Stimulated activated CD8-positive, alpha-beta memory T cell treated with anti-CD3 and anti-CD28 coated beads, Interleukin-4, amount 100 ng/mL, for 1 hour (primary cell): ENCODE measurements around the gene CTLA4.

Experiments used
- DNase-seq, 2 donors: peaks; one replicate each; pipeline ENCODE4 v3.0.0-alpha.2; 2020; ENCODE audit warnings: low read depth in 2 of 2, low spot score in 1 of 2

CTLA4 gene

DNA sequence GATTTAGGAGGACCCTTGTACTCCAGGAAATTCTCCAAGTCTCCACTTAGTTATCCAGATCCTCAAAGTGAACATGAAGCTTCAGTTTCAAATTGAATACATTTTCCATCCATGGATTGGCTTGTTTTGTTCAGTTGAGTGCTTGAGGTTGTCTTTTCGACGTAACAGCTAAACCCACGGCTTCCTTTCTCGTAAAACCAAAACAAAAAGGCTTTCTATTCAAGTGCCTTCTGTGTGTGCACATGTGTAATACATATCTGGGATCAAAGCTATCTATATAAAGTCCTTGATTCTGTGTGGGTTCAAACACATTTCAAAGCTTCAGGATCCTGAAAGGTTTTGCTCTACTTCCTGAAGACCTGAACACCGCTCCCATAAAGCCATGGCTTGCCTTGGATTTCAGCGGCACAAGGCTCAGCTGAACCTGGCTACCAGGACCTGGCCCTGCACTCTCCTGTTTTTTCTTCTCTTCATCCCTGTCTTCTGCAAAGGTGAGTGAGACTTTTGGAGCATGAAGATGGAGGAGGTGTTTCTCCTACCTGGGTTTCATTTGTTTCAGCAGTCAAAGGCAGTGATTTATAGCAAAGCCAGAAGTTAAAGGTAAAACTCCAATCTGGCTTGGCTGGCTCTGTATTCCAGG lies at the start of gene CTLA4:
Gene CTLA4, plus strand, starts transcription at position 211 of the 640 bp plus-strand sequence. Its CDS starts 172 bp downstream, at position 383.
- DNase-seq, result no peak

DNA sequence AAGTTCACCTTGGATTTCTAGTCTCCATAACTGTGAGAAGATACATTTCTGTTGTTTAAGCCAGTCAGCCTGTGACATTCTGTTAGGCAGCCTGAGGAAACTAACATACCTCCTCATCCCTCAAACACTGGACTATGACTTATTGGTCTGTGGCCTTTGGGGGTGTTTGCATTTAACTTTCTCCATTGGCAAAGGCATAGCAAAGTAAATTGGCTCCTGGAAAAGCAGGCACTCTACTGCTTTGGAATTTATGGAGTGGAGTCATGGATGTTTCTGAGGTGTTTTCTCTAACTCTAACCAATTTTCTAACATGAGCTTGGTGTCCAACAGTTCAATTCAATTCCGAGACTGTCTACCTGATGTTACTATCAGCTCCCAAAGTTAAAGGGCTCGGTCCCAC lies 48.9 kb upstream of the CTLA4 start:
- no peak for DNase-seq

DNA sequence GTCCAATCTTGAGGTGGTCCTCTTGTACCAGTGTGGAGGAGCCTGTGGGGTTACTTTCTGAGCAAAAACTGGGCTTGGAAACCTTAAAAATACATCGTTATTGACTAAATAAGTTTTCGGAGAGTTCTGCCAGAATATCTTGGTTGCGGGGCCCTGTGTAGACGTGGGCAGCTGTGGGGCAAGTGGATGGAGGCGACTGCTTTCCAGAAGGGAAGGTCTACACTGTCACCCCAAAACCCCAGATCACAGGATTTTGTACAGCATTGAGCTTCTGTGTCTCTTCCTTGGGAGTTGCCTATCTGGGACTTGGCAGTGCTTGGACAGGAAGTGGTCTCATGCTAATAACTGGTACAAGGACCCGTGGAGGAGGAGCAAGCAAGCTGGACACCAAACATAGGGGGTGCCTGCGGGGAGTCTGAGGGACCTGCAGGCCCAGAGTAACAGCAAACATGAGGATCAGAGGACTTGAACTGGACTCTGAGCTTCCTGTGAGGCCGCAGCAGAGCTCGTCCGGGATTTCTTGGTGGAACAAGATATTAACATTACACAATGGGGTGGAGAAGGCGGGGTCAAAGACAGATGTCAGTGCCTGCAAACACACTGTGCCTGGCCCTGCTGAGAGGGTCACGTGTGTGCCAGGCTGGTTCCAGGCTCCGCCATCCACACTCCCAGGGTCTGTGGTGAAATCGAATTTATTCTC lies 48.0 kb upstream of the CTLA4 start:
- DNase-seq, result no peak

DNA sequence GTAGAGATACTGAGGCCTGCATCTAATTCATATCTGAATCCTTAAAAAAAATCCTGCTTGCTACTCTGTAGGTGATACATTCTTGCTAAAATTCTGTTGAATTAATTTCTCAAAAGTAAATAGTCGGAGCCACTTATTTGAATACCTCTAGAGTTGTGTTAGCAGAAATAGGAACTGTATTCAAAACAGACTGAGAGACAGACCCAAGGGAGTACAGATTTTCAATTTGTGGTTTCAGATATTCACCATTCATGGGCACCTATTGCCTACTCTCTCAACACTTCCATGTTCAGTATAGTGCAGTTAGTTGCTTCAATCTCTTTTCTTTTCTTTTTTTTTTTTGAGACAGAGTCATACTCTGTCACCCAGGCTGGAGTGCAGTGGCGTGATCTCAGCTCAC lies 46.6 kb upstream of the CTLA4 start:
- no peak for DNase-seq

DNA sequence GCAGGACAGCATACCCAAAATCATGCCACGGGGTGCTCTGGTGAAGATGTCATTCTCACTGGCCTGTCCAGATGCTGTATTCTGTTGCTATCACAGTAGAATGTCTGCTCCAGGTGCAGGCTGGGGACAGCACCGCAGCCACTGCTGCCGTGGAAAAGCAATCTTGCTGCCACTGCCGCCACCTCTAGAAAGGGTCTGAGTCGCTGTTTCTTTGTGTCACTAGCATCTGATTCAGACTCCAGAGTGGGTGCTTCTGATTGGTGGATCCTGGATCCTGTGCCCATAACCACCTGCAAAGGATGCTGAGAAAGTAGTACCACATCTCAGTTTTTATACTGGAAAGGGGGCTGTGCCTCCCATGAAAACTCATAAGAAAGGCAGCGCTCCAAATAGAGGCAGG lies 45.3 kb upstream of the CTLA4 start:
- DNase-seq, result no peak

DNA sequence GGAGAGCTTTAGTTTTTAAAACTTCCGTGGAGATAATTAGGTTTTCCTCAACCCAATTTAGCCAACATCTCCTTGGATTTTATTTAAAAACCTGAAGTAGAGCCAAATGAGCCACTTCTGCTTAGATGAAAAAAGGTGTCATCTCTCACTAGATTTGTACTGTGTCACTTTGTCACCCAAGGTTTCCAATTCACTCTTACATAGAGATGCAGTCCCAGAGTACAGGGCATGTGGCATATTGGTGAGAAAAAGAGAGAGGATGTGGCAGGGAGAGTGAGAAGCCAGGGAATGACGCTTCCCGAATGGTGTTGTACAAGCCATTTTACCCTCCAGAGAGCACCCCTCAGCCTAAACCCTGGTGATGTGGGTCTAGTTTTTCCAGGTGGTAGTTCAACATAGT lies 44.4 kb upstream of the CTLA4 start:
- DNase-seq, result no peak

DNA sequence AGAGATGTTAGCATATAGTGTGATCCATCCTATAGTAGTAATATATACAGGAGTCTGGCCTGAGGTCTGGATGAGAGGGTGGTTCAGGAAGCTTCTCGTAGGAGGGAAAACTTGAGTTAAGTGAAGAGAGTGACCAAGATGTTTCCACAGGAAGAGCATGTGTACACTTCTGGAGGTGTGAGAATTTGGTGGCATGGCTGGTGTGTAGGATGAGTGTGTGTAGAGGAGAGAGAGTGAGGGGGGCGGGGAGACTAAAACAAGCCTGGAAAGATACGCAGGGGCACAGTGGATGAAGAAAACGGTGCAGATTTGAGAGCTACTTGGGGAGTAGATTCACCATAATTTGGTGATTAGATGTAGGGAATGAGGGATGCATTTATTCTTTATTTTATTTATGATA lies 43.5 kb upstream of the CTLA4 start:
- DNase-seq, result no peak

DNA sequence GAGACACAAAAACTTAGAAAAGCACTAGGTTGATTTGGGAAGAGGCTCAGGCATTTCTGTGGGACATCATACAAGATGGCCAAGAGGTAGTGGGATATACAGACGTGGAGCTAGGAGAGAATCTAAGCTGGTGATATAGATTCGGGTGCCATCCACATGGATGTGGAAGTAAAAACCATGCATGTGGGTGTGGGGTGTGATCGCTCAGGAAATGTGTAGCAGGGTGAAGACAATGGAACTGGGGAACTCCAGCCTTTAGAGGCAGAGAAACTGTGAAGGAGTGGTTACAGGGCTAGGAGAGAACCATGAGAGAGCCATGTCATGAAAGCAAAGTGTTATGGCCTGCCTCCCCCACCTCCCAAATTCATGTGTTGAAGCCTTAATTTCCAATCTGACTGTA lies 43.0 kb upstream of the CTLA4 start:
- DNase-seq, result no peak

DNA sequence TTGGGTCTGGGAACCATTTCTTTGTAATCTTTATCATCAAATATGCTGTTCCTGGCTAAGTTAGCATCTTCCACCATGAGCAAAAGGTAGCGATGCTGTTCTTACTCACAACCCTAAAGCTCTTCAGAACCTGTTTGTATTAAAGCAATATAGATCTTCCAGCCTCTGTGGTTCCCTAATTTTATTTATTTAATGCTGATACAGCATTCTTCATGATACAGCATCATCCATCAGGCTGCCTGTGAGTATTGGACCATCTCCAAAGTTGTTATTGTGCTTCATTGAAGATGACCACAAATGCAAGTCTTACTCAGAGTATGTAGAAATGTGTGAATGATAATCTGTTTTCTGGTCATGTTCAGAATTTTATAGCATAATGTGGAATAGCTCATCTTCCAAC lies 40.9 kb upstream of the CTLA4 start:
- DNase-seq, result no peak

DNA sequence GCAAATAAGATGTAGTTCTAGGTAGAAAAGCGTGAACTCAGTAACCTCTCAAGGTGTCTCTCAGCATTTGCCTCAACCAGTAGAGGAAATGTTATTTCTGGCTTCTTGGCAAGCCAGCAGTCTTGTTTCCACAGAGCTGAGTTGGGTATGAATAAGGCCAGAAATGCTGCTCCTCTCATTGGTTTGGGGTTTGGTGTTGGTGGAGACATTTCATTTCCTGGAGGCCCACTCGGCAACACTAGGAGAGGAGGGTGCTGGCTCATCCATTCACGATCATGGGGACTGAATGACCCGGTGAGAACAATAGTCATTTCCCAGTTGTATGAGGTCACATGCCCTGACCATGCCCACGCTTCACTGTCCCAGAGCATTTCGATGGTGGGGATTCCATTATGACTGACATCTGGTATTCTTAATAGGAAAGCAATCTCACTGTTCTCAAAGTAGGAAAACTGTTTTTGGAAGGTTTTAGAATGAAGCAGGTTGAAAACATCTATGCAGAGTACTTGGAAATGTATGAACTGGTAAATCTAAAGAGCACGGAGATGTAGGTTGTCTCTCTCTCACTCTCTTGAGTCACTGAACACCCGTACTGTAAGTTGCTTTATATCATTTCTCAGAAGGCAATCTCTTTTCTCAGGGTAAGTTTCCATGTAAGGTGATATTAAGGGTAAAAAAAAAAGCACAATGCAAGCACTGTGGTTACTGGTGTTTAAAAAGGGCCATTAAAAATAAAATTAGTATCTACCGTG lies 37.1 kb upstream of the CTLA4 start:
- no peak for DNase-seq

DNA sequence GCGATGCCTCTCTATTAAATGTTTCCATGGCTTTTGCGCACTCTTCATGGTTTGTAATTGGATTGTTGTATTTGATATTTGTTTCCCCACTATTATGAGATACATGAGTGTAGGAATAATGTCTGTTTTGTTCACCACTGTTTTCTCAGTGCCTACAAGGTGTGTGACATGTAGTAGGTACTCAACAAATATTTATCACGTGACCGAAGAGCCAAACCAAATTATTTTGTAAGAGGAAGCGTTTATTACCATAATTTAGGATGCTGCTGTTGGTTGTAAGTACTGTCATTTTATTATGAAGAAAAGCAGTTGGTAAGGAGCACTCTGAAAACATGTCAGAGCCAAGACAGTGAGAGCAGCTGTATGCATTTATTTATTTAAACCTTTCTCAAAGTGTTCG lies 32.2 kb upstream of the CTLA4 start:
- no peak for DNase-seq

DNA sequence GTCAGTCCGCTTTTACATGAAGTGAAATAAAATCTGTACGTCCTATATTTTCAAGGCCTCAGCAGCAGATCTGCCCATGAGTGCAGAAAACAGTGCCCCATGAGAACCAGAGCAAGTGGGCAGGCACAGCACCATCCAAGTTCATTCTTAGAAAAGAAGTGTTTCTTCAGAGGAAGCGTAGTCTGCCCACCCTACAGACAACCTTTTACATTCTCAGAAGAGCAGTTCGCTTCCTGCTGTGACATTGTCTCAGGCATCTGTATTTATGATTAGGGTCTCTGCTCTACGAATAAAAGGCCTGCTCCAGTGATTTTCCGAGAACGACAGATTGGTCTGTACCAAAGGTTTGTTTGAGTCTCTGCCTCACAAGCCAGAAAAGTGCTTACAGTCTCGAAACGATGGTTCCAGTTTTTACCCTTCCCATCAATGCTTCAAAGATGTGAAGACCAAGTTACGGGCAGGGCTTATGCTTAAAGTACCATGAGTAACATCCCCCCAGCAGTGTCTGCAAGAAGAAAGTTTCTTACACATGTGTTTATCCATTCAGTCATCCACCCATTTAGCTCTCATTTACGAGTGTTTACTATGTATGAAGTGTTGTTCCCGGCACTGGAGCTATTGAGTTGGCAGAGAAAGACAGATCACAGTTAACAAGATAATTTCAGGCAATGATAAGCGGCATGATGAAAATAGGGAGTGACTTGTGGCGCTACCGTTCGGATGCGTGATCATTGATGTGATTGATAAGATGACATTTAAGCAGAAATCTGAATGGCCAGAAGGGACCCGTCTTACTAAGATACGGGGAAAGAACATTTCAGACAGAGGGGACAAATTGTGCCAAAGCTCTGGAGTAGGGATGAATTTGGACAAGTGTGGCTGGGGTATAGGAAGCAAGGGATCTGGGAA lies 31.4 kb upstream of the CTLA4 start:
- DNase-seq, result no peak

DNA sequence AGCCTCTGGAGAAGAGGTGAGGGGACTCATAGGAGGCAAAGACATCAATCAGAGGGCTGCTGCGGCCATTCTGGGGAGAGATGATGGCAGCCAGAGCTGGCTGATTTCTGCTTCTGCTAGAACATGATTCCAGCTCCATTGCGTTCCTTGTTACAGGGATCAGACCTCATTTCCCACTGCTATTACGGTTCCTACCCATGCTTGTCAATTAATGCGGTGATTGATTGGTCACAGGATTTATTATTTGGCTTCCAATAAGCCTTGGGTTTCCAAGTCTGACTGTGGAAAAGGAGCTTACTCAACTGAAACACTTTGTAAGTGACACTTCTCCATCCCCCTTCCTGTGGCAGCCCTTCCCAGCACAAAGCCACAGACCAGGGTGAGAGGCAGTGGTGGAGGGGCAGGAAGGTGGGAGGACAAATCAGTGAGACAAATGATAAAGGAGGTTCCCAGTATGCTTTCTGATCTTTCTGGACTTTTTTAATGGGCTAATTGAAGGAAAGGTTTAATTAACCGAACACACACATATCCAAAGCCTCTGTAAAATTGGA lies 26.8 kb upstream of the CTLA4 start:
- DNase-seq, result no peak

DNA sequence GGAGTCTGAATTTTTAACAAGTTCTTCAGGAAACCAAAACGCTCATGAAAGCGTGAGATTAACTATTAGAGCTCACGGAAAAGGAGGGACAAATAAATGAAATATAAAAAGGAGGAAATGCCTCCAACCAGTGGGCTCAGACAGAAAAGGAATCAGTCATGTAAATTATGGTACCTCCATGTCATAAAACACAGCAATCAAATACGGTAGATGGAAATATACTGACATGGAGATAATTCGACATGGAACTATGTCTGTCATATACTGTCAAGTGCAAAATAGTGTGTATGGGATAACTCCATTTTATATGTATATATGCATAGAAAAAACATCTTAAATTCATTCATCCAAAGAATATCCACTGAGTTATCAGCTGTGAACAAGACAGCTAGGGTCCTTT lies 25.9 kb upstream of the CTLA4 start:
- DNase-seq, result no peak

DNA sequence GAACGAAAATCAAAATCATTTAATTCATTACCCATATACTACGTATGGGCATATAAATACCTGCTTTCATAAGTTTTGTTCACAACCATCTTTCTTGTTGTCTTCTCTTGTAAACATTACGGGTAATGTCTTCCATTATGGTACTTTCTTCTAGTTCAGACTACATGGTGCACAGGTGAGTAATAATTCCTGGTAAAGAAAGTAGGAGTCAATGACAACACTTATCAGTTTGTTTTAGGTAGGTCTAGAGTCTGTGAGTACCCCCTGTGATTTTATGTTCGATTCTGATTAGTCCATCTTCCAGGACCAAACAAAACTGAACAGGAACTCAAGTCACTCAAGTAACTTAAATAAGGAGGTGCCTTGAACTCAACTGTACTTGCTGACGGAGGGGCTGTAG lies 25.2 kb upstream of the CTLA4 start:
- DNase-seq, result no peak

DNA sequence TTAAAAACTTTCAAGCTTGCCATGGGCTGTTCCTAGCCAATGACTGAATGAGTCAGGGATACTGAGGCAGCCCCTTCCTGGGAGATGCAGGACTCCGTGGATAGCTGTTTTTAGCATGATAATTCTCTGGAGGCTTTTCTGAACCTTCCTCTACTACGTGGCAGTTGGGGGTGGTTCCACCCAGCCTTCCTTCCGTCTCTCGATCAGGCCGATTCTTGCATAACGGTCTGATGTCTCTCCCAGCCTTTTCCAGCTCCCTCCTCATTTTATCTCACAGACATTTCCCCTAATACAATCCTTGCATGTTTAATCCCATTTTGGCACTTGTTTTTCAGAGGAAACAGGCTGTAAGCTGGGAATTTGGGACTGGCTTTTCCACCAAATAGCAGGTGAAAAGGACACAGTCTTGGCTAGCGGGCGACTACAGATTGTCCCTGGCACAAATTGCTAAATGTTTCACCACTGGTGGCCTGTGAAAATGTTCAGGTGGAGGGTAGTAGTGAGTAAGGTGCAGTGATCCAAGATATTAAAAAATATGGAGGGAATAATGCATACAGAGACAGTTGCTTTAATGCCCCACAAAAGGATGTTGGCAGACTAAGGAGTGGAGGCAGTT lies 21.0 kb upstream of the CTLA4 start:
- DNase-seq, result no peak

DNA sequence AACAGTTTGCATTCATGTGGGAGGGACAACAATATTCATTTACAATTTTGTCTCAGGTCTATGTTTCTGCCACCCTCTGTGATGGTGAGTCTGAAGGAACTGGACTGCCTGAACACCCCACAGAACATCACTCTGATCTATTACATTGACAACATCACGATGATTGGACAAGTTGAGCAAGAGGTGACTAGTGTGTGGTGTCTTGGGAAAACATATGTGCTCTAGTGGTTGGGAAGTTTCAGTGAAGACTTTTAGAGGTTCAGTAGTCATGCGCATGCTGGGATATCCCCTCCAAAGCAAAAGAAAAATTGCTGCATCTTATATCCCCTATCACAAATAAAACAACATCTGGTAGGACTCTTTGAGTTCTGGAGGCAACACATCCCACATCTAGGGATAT lies 18.6 kb upstream of the CTLA4 start:
- no peak for DNase-seq

DNA sequence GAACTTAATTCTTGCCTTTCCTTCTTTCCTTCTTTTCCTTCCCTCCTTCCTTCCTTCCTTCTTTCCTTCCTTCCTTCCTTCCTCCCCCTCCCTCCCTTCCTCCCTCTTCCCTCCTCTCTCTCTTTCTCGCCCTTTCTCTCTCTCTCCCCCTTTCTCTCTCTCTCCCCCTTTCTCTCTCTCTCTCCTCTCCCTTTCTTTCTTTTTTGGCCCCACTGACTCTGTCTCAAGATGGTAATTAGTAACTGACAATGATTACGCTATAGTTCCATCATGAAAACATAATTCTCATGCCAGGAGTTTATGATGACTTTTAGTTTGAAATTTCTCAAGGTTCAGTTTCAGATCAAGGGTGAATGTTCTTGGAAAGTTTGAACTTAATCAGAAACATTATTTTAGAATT lies 14.8 kb upstream of the CTLA4 start:
- DNase-seq, result no peak

DNA sequence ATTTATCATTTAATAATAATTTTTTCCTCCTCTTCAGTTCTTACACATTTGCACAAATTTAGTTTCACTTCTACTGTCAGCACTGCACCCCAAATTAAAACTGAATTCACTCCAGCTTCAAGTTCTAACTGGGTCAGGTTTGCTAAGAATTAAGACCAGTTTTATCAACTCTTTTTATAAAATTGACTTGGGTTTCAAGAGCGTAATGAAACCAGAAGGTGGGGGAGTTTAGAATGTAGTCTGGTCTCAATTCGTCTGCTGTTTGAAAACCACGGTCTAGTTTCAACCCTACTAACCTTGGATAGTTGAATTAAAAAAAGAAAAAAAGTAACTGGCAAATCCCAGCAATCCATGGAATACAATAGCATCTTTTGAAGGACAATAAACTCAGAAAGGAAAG lies 14.3 kb upstream of the CTLA4 start:
- DNase-seq, result no peak

DNA sequence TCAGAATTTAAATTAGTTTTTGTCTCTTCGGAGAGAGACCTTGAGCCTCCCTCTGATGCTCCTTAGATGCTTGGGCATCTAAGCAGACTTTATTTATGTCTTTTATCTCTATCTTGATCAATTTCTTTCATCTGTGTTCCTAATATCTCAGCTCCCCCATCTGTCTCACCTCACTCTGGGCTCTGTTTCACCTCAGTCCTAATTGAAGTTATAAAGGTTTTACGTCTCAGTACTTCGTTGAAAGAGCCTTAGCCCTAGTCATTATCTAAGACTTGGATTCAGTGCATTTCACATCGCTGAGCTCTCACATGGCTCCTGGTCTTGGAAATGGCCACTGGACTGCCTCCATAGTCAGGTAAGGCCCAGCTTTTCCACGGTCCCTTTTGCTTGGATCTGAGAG lies 13.8 kb upstream of the CTLA4 start:
- no peak for DNase-seq

DNA sequence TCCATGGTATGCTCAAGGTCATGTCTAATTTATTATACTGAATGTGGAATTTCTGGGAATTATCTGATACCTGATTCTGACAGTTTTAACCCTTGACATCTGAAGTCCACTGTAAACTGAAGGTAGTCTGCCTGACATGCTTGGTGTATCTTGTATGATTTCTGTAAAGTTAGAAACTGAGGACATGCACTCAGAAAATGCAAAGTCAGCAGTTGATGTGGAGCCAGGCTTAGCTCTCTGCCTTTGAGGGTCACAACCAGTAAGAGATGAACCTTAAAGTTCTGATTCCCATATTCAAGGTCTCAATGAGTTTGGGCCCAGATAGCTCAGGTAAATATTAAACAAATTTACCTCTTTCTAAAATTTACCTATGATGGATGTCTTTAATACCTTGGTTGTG lies 12.3 kb upstream of the CTLA4 start:
- no peak for DNase-seq
